ENCODE results near the gene CNOT1. TPM values are rescaled to one million over a fixed set of nuclear protein-coding genes. Genes with fewer than 3 reads are reported as not detected.

The CNOT1 gene
- total and polyA plus RNA-seq, 3 experiments from 2014 or later: 111 to 338 (median 326) TPM

DNA sequence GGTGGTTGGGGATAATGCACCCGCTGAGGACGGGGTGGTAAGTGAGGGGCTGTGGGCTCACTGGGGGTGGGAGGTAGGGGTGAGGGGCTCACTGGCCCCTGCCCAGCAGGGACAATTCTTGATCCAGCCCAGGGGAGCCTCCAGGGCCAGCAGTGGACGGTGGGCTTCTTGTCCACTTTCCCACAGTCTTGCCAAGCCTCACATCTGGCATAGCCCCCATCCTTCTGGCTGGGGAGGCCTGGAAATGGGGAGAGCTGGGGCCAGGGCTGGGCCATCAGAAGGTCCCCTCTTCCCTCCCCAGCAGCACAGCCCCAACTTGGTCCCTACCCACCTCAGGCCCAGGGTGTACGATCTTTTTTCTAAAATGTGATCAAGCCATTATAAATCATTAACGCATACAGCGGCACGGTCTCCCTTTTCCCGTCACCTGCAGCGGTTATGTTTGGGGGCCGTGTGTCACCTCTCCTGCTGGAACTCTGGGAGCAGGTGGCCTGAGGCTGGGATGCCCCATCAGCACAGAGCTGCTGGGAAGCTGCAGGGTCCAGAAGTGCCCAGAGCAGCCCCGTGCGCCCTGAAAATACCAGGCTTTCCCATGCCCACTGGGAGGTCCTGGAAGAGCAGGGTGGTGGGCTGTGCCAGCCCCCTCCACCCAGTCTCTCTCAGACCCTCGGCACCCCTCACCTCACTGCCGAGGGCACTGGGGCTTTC is 121.5 kb downstream of the CNOT1 start:
- CTCF ChIA-PET: no interaction called here

DNA sequence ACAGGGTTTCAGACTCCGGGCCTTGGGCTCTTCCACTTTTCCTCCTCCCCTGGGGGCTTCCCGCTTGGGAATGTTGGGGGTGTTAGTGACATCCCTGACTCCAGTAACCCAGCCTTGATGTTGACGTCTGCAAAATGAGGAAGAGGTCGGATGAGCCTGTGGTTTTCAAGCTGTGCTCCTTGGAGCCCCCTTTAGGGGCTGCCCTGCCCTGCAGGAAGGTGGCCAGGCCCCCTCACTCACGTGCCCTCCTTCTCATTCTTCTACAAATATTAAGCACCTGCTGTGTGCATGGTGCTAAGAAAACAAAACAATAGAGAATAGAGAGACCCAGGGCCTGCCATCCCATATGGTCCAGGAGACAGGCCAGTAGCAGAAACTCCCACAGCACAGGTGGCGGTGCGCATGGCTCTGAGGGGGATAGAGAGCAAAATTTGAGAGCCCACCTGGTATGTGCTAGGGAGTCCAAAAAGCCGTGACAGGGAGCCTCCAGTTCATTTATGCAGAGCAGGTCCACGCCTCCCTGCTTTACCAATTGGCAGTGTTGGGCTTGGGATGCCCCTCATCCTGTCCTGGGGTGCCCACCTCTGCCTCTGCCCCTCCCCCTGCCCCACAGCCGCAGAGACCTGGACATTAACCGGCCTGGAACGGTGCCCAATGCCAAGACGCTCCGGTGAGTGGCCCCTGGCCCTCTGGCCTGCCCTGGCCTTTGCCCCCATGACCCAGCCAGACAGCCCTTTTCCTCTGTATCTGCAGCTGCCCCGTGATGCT is 122.2 kb downstream of the CNOT1 start:
- Mint-ChIP-seq H3K4me1 (peaks cover 0 to 5% (median 3%) of the 10 kb centered on the region in 3 donors), H3K27me3 (peaks cover 10 to 13% of the 10 kb centered on the region in 2 donors), H3K36me3 (no peaks in the 10 kb centered on the region), H3K9me3 (no peaks in the 10 kb centered on the region), H3K27ac (no peak overlapping the region), H3K4me3 (no peak overlapping the region)
- CTCF ChIA-PET: interaction anchor here (1.1 kb wide), 1 partner anchor 249 kb away, joined by 4 read pairs; no protein-coding TSS in a partner anchor
- H3K36me3 ChIP-seq (ENCODE audit: insufficient read depth, low read length): no peaks in the 10 kb centered on the region
- no peaks in the 10 kb centered on the region for H3K9me3 ChIP-seq (ENCODE audit: low read length)
- no peak overlapping the region for H3K4me3 ChIP-seq (ENCODE audit: low read length)
- no peaks in the 10 kb centered on the region for H3K27me3 ChIP-seq (ENCODE audit: insufficient read depth, low read length, poor library complexity, severe bottlenecking)
- H3K4me1 ChIP-seq (ENCODE audit: insufficient read depth, low read length): no peaks in the 10 kb centered on the region
- POLR2A ChIA-PET: no interaction called here
- DNase-seq: no peak
- no peak overlapping the region for H3K27ac ChIP-seq (ENCODE audit: low read depth, low read length)

More for the DNA sequence above, 121.5 kb downstream of the CNOT1 start:
- peaks cover 0 to 5% (median 3%) of the 10 kb centered on the region in 3 donors for H3K4me1 Mint-ChIP-seq
- H3K27ac ChIP-seq (ENCODE audit: low read depth, low read length): no peak overlapping the region
- H3K36me3 ChIP-seq (ENCODE audit: insufficient read depth, low read length): no peaks in the 10 kb centered on the region
- no peak for DNase-seq
- no peaks in the 10 kb centered on the region for H3K9me3 Mint-ChIP-seq
- H3K27me3 Mint-ChIP-seq: peaks cover 4 to 6% of the 10 kb centered on the region in 2 donors
- H3K4me3 Mint-ChIP-seq: no peak overlapping the region
- no peak overlapping the region for H3K27ac Mint-ChIP-seq
- H3K9me3 ChIP-seq (ENCODE audit: low read length): no peaks in the 10 kb centered on the region
- no peak overlapping the region for H3K4me3 ChIP-seq (ENCODE audit: low read length)
- H3K36me3 Mint-ChIP-seq: no peaks in the 10 kb centered on the region
- H3K4me1 ChIP-seq (ENCODE audit: insufficient read depth, low read length): no peaks in the 10 kb centered on the region
- H3K27me3 ChIP-seq (ENCODE audit: insufficient read depth, low read length, poor library complexity, severe bottlenecking): no peaks in the 10 kb centered on the region
- POLR2A ChIA-PET: no interaction called here

DNA sequence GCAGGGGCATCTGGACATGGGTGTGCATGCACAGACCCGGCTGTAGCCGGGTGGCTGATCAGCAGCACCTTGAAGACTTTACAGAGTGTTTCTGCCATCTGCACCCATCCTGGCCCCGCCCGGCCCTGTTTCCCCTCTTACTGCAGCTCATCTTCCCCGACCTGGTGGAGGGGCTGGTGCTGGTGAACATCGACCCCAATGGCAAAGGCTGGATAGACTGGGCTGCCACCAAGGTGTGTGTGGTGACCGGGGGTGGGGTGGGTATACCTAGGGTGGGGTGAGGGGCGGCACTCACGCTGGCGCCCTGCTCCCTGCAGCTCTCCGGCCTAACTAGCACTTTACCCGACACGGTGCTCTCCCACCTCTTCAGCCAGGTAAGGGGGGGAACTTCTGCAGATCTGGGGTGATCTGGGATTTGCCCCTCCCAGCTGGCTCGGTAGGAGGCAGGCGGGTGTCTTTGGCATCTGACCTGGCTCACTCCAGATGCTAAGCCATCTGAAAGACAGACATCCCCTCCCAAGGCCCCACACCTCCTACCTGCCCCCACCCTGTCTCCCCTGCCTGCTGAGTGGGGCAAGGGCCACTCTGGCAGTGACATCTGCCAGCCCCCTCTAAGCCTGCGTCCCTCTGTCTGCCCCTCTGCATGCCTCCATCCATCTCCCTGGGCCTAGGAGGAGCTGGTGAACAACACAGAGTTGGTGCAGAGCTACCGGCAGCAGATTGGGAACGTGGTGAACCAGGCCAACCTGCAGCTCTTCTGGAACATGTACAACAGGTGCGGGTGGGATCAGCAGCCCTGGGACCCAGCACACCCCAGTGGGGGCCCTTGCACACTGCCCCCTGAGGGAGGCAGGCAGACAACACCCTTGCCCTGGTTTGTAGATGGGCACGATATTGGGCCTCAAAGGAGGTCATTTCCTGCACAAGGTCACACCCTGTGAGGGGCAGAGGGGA is 123.1 kb downstream of the CNOT1 start:
- Mint-ChIP-seq H3K27me3 (peaks cover 14 to 16% of the 10 kb centered on the region in 2 donors), H3K9me3 (no peaks in the 10 kb centered on the region), H3K36me3 (no peaks in the 10 kb centered on the region), H3K4me3 (no peak overlapping the region), H3K4me1 (peaks cover under 1 to 7% (median 6%) of the 10 kb centered on the region in 3 donors), H3K27ac (no peak overlapping the region)
- ChIA-PET POLR2A (no interaction called here), CTCF (interaction anchor here (1.1 kb wide), 1 partner anchor 250 kb away, joined by 4 read pairs; no protein-coding TSS in a partner anchor)
- no peak for DNase-seq
- no peaks in the 10 kb centered on the region for H3K27me3 ChIP-seq (ENCODE audit: insufficient read depth, low read length, poor library complexity, severe bottlenecking)
- no peak overlapping the region for H3K27ac ChIP-seq (ENCODE audit: low read depth, low read length)
- H3K9me3 ChIP-seq (ENCODE audit: low read length): no peaks in the 10 kb centered on the region
- H3K4me1 ChIP-seq (ENCODE audit: insufficient read depth, low read length): peaks cover 7% of the 10 kb centered on the region
- no peak overlapping the region for H3K4me3 ChIP-seq (ENCODE audit: low read length)
- no peaks in the 10 kb centered on the region for H3K36me3 ChIP-seq (ENCODE audit: insufficient read depth, low read length)

DNA sequence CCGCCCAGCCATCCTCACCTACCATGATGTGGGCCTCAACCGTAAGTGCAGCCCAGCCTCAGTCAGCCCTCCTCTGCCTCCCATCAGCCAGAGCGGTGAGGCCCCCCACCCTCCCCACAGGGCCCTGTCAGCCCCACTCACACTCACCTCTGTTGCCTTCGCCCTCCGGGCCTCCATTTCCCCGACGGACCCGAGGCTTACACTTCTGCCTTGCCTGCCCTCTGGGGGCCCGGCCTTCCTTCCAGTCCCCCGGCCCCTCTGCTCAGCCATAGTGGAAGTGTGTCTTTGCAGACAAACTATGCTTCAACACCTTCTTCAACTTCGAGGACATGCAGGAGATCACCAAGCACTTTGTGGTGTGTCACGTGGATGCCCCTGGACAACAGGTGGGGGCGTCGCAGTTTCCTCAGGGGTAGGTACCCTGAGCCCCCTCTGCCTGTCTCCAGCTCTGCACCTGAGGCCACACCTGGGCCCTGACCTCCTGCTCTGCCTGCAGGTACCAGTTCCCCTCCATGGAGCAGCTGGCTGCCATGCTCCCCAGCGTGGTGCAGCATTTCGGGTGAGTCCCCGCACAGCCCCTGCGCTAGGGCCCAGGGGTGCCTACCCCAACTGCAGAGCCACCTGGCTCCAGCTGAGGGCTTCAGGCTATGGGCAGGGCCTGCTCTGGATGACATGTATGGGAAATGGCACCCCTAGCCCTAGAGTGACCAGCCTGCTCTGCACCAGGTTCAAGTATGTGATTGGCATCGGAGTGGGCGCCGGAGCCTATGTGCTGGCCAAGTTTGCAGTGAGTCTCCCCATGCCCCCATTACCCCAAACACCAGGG is 125.5 kb downstream of the CNOT1 start:
- POLR2A ChIA-PET: no interaction called here
- Histone ChIP-seq H3K9me3 (ENCODE audit: low read length) (no peaks in the 10 kb centered on the region), H3K27me3 (ENCODE audit: insufficient read depth, low read length, poor library complexity, severe bottlenecking) (no peaks in the 10 kb centered on the region), H3K4me1 (ENCODE audit: insufficient read depth, low read length) (peaks cover 23% of the 10 kb centered on the region), H3K36me3 (ENCODE audit: insufficient read depth, low read length) (no peaks in the 10 kb centered on the region), H3K4me3 (ENCODE audit: low read length) (no peak overlapping the region), H3K27ac (ENCODE audit: low read depth, low read length) (no peak overlapping the region)
- H3K4me3 Mint-ChIP-seq: no peak overlapping the region
- H3K27me3 Mint-ChIP-seq: peaks cover 22 to 29% of the 10 kb centered on the region in 2 donors
- no peaks in the 10 kb centered on the region for H3K9me3 Mint-ChIP-seq
- H3K4me1 Mint-ChIP-seq: peaks cover 16 to 25% (median 17%) of the 10 kb centered on the region in 3 donors
- H3K27ac Mint-ChIP-seq: no peak overlapping the region
- no peak for DNase-seq
- no peaks in the 10 kb centered on the region for H3K36me3 Mint-ChIP-seq
- CTCF ChIA-PET: no interaction called here

DNA sequence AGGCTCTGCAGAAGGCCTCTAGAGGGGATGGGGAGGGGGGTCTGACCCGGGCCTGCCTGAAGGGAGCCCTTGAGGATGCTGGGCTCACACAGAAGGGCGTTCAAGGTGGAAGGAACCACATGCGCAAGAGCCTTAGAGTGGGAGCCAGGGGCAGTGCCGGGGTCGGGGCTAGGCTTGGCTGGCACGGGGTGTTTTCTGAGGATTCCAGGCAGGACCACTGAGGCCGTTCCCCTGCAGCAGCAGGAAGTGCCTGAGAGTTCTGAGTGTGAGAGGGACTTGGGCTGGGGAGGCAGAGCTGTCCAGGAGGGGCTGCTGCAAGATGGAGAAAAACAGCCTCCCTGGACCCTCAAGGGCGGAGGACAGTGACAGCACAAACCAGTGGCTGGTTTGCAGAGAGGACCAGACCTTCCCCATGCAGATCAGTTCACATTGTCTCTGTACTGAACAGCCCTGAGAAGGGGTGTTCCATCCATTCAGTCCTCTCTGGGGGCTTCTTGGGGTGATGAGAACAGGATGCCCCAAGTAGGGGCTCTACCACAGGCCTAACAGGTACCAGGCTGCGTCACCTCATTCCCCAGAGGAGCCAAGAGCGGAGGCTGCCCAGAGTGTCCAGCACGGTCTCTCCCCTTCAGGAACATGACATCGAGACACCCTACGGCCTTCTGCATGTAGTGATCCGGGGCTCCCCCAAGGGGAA is 126.3 kb downstream of the CNOT1 start:
- H3K4me1 ChIP-seq (ENCODE audit: insufficient read depth, low read length): peaks cover 23% of the 10 kb centered on the region
- no peak for DNase-seq
- no peak overlapping the region for H3K4me3 Mint-ChIP-seq
- ChIA-PET POLR2A (no interaction called here), CTCF (no interaction called here)
- H3K9me3 ChIP-seq (ENCODE audit: low read length): no peaks in the 10 kb centered on the region
- no peaks in the 10 kb centered on the region for H3K36me3 ChIP-seq (ENCODE audit: insufficient read depth, low read length)
- H3K27ac Mint-ChIP-seq: no peak overlapping the region
- H3K4me1 Mint-ChIP-seq: peaks cover 16 to 25% (median 17%) of the 10 kb centered on the region in 3 donors
- H3K4me3 ChIP-seq (ENCODE audit: low read length): no peak overlapping the region
- H3K36me3 Mint-ChIP-seq: no peaks in the 10 kb centered on the region
- H3K27ac ChIP-seq (ENCODE audit: low read depth, low read length): no peak overlapping the region
- H3K27me3 Mint-ChIP-seq: peaks cover 23 to 32% of the 10 kb centered on the region in 2 donors
- H3K27me3 ChIP-seq (ENCODE audit: insufficient read depth, low read length, poor library complexity, severe bottlenecking): no peaks in the 10 kb centered on the region
- no peaks in the 10 kb centered on the region for H3K9me3 Mint-ChIP-seq

DNA sequence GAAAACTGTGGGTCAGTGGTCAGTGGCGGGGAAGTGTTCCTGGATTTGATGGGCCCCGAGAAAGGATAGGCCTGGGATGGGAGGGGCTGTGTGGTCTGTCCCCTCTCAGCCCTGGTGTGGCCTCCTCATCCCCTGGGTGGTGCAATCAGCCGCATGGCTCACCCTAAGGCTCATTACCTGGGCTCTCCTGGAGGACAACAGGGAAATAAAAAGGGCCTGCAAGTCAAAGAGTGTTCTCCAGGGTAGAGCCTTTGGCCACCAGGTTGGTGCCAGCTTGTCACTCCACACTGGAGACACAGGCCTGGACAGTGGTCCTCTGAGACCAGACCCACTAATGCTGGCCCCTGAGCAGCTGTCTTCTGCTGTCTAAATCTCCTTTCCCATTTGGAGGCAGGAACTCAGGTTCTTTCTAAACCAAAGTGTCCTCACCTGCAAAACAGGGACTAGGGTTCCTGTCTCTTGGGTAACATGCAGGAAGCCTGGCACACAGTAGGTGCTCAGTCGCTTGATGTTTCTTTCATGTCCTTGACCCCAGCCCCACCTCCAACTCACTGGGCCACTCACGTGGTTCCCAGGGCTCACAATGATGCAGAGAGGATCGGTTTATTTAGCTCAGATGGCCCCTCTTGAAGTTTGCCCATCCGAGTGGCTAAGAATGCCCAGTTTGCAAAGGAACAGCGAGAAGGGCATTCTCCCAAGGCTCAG is 127.3 kb downstream of the CNOT1 start:
- CTCF ChIA-PET: interaction anchor here (1.1 to 2.5 kb wide), 3 partner anchors 9 to 166 kb away, joined by 3 to 8 read pairs (median 4); no protein-coding TSS in a partner anchor
- no peak for DNase-seq
- H3K36me3 Mint-ChIP-seq: no peaks in the 10 kb centered on the region
- no peaks in the 10 kb centered on the region for H3K9me3 ChIP-seq (ENCODE audit: low read length)
- peak overlapping the region in 3 of 7 donors; percentile 29 to 44 (median 32) for H3K4me3 Mint-ChIP-seq
- peaks cover 25 to 40% of the 10 kb centered on the region in 2 donors for H3K27me3 Mint-ChIP-seq
- peaks cover 23% of the 10 kb centered on the region for H3K4me1 ChIP-seq (ENCODE audit: insufficient read depth, low read length)
- H3K27me3 ChIP-seq (ENCODE audit: insufficient read depth, low read length, poor library complexity, severe bottlenecking): no peaks in the 10 kb centered on the region
- H3K27ac Mint-ChIP-seq: peak overlapping the region in 1 of 8 donors; percentile 58
- POLR2A ChIA-PET: no interaction called here
- no peak overlapping the region for H3K27ac ChIP-seq (ENCODE audit: low read depth, low read length)
- H3K4me1 Mint-ChIP-seq: peaks cover 16 to 25% (median 17%) of the 10 kb centered on the region in 3 donors
- H3K36me3 ChIP-seq (ENCODE audit: insufficient read depth, low read length): no peaks in the 10 kb centered on the region
- H3K9me3 Mint-ChIP-seq: no peaks in the 10 kb centered on the region
- H3K4me3 ChIP-seq (ENCODE audit: low read length): no peak overlapping the region

All from CD8-positive, alpha-beta memory T cell (primary cell).